Tibial artery (tissue), 4 donors: Measurements from ENCODE around the gene MCOLN1.

ENCODE experiments used
- DNase-seq, 2 donors: peaks; one replicate each; pipeline ENCODE4 v3.0.0-alpha.2; 2019
- H3K27ac ChIP-seq, 2 donors: fragments of 200-600 bp; sonication (generic) in 1 of 2; 1 replicate in 1 of 2; 2 replicates in 1 of 2; pipeline ENCODE4 v1.5.1; 2018 to 2019; ENCODE audit warnings: mild to moderate bottlenecking in 1 of 2
- H3K27me3 ChIP-seq, 2 donors: fragments of 200-600 bp; sonication (generic) in 1 of 2; one replicate each; pipeline versions ENCODE4 v1.5.1 to v1.6.0; 2016 to 2019
- H3K36me3 ChIP-seq, 3 donors: fragments of 200-600 bp; sonication (generic) in 2 of 3; one replicate each; pipeline ENCODE4 v1.5.1; 2016 to 2019; ENCODE audit warnings: mild to moderate bottlenecking in 2 of 3
- H3K4me1 ChIP-seq, 4 donors: fragments of 200-600 bp; sonication (generic) in 2 of 4; 1 replicate in 3 of 4; 2 replicates in 1 of 4; pipeline ENCODE4 v1.5.1; 2016 to 2019
- H3K4me3 ChIP-seq, 2 donors: fragments of 200-600 bp; sonication (generic) in 1 of 2; 1 replicate in 1 of 2; 2 replicates in 1 of 2; pipeline ENCODE4 v1.5.1; 2018 to 2019; ENCODE audit warnings: mild to moderate bottlenecking in 2 of 2
- H3K9me3 ChIP-seq, 3 donors: fragments of 200-600 bp; sonication (generic) in 1 of 3; one replicate each; pipeline ENCODE4 v1.5.1; 2016 to 2019
- intact Hi-C: fragments of 100-400 bp; cut with DNase I; formaldehyde crosslinking; loops from one replicate; pipeline ENCODE4 v1.15.0; 2023; ENCODE audit warnings: low total_unique reads
- TF ChIP-seq, protein P1 (sequence below), 2 experiments: fragments of 200-600 bp in 1 of 2; fragments of 450-650 bp in 1 of 2; IDR thresholded peaks; one replicate each; pipeline ENCODE4 v1.5.1; 2017 to 2019; ENCODE audit warnings: antibody characterized with exemption in 2 of 2, mild to moderate bottlenecking in 1 of 2, moderate library complexity in 1 of 2

Gene MCOLN1

DNA sequence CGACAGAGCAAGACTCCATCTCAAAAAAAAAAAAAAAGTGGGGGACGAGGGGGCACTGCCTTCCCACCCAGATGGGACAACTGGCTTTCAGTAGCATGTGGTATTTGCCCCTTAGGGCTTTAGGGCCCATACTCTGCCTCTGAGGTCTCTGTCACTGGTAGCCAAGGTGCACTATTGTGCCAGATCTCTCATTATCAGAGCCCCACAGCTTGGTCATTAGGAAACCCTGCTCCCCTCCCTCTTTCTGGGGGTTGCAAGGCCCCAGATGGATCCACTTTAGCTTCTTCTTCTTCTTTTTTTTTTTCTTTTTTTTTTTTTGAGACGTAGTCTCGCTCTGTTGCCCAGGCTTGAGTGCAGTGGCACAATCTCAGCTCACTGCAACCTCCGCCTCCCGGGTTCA, 17.7 kb upstream of the MCOLN1 start:
- peaks cover 0 to 49% of the 10 kb centered on the region in 2 donors for H3K27me3 ChIP-seq
- no peak overlapping the region for H3K27ac ChIP-seq
- H3K36me3 ChIP-seq, result no peaks in the 10 kb centered on the region
- no peaks in the 10 kb centered on the region for H3K9me3 ChIP-seq
- H3K4me1 ChIP-seq, result peaks cover 0 to 28% (median 20%) of the 10 kb centered on the region in 4 donors
- no peak for DNase-seq
- intact Hi-C loops, result no loop called here
- TF ChIP-seq, protein P1, sequence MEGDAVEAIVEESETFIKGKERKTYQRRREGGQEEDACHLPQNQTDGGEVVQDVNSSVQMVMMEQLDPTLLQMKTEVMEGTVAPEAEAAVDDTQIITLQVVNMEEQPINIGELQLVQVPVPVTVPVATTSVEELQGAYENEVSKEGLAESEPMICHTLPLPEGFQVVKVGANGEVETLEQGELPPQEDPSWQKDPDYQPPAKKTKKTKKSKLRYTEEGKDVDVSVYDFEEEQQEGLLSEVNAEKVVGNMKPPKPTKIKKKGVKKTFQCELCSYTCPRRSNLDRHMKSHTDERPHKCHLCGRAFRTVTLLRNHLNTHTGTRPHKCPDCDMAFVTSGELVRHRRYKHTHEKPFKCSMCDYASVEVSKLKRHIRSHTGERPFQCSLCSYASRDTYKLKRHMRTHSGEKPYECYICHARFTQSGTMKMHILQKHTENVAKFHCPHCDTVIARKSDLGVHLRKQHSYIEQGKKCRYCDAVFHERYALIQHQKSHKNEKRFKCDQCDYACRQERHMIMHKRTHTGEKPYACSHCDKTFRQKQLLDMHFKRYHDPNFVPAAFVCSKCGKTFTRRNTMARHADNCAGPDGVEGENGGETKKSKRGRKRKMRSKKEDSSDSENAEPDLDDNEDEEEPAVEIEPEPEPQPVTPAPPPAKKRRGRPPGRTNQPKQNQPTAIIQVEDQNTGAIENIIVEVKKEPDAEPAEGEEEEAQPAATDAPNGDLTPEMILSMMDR (IDR thresholded peaks at IDR 0.05), result no peak
- H3K4me3 ChIP-seq, result no peak overlapping the region

DNA sequence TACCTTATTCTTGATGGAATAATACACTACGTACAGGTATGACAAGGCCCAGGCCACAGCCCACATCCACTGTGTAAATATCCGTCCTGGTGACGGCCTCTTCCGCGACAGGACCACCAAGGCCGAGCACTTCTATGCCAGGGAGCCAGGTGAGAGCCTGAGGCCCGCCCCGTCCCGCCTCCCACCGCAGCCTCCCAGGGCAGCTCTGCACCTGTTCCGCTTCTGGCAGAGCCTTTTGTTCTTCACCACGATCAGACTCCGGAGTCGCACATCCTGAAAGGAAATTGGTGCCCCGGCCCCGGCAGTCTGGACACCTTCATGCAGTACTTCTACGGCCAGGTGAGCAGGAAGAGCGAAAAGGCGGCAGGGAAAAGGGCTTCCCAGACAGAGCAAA, 17.1 kb upstream of the MCOLN1 start:
- H3K27ac ChIP-seq, result no peak overlapping the region
- intact Hi-C loops, result no loop called here
- TF ChIP-seq, protein P1 (IDR thresholded peaks at IDR 0.05), result no peak
- no peak for DNase-seq
- peaks cover 0 to 28% (median 20%) of the 10 kb centered on the region in 4 donors for H3K4me1 ChIP-seq
- no peaks in the 10 kb centered on the region for H3K9me3 ChIP-seq
- no peaks in the 10 kb centered on the region for H3K36me3 ChIP-seq
- peaks cover 0 to 45% of the 10 kb centered on the region in 2 donors for H3K27me3 ChIP-seq
- H3K4me3 ChIP-seq, result no peak overlapping the region

DNA sequence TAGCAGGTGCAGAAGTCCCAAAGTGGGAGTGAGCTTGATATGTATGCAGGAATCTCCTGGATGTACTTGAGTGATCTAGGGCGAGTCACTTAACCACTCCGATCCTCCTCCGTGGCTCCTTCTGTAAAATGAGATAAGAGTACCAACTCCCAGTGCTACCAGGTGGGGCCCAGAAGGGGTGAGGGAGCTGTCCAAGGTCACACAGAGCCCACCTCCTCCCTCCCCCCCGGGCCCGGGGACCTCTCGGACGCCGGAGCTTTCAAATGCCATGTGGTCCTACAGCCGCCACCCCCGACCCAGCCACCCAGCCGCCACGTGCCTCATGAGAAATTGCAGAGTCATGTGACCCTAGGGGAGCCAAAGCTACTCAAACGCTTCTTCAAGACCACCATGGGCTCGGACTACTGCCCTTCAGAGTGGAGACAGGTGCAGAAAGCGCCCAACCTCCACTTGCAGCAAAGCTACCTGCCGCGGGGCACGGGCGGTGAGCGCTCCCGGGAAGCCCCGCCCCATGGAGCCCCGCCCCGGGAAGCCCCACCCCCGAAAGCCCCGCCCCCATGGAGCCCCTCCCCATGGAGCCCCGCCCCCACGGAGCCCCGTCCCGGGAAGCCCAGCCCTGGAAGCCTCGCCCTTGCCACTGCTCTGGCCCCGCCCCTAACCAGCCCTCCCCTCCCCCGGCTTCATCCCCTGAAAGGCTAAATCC, 16.6 kb upstream of the MCOLN1 start:
- TF ChIP-seq, protein P1 (IDR thresholded peaks at IDR 0.05), result no peak
- Histone ChIP-seq H3K4me3 (peak overlapping the region in 1 of 2 donors; percentile 10), H3K4me1 (peaks cover 0 to 24% (median 16%) of the 10 kb centered on the region in 4 donors), H3K36me3 (no peaks in the 10 kb centered on the region), H3K9me3 (no peaks in the 10 kb centered on the region), H3K27ac (peak overlapping the region in 1 of 2 donors; percentile 33), H3K27me3 (peaks cover 0 to 39% of the 10 kb centered on the region in 2 donors)
- no peak for DNase-seq
- intact Hi-C loops, result no loop called here

DNA sequence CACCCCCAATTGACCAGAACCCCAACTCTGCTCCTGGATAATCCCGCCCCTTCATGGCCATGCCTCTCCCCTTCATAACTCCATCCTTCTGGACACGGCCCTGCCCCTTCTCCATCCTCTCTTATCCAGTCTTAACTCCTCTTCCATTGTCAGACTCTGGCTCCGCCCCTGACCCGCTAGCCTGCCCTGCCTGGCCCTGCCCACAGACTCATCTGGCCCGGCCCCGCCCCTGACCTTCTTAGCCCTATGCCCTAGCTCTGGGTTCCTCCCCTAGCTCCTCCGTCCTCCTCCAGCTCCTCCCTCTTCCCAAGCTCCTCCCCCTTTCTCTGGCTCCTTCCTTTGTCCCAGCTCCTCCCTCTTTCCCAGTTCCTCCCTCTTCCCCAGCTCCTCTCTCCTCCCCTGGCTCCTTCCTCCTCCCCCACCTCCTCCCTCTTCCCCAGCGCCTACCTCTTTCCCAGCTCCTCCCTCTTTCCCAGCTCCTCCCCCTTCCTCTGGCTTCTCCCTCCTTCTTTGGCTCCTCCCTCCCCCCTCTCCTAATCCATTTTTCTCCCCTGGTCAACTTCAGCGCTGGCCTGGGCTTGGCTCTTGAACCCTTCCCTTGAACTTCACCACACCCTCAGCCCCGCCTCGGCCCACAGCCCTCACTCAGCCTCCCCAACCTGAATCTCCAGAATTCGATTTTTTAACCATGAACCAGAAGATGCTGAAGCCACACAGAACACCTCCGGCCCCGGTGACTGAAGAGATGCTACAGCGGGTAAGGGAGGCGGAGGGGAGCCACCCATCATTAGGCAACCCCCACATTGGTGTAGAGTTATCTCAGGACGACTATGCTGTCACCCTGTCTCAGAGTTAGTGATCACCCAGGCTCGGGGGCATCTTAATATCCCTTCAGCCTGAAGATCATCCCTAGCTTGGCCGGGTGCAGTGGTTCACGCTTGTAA, 15.8 kb upstream of the MCOLN1 start:
- Histone ChIP-seq H3K27me3 (peaks cover 0 to 31% of the 10 kb centered on the region in 2 donors), H3K4me3 (peak overlapping the region in 1 of 2 donors; percentile 10), H3K4me1 (peaks cover 0 to 18% (median 9%) of the 10 kb centered on the region in 4 donors), H3K36me3 (no peaks in the 10 kb centered on the region), H3K9me3 (no peaks in the 10 kb centered on the region), H3K27ac (peak overlapping the region in 1 of 2 donors; percentile 33)
- TF ChIP-seq, protein P1 (IDR thresholded peaks at IDR 0.05), result no peak
- DNase-seq, result peak; percentile 84 to 87
- intact Hi-C loops, result no loop called here

DNA sequence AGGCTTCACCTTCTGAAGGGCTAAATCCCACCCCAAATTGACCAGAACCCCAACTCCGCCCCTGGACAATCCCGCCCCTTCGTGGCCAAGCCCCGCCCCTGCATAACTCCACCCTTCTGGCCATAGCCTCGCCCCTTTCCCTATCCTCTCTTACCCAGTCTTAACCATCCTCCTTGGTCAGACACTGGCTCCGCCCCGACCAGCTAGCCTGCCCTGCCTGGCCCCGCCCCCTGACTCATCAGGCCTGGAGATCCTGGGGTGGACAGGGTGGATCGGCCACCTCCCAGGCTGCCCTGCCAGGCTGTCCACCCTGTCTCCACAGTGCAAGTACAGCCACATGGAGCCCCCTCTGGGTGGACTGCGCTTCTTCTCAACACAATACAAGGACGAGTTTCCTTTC, 14.5 kb upstream of the MCOLN1 start:
- H3K4me3 ChIP-seq, result no peak overlapping the region
- H3K9me3 ChIP-seq, result no peaks in the 10 kb centered on the region
- H3K36me3 ChIP-seq, result no peaks in the 10 kb centered on the region
- H3K27ac ChIP-seq, result no peak overlapping the region
- H3K4me1 ChIP-seq, result peaks cover 0 to 18% (median 9%) of the 10 kb centered on the region in 4 donors
- peaks cover 0 to 22% of the 10 kb centered on the region in 2 donors for H3K27me3 ChIP-seq
- DNase-seq, result peak; percentile 82 to 87
- intact Hi-C loops, result no loop called here
- TF ChIP-seq, protein P1 (IDR thresholded peaks at IDR 0.05), result no peak
